ENCODE results near the gene CUL1.
A peak's percentile ranks its signal among the peaks of the same experiment; 100 is the strongest.

Gene CUL1

DNA sequence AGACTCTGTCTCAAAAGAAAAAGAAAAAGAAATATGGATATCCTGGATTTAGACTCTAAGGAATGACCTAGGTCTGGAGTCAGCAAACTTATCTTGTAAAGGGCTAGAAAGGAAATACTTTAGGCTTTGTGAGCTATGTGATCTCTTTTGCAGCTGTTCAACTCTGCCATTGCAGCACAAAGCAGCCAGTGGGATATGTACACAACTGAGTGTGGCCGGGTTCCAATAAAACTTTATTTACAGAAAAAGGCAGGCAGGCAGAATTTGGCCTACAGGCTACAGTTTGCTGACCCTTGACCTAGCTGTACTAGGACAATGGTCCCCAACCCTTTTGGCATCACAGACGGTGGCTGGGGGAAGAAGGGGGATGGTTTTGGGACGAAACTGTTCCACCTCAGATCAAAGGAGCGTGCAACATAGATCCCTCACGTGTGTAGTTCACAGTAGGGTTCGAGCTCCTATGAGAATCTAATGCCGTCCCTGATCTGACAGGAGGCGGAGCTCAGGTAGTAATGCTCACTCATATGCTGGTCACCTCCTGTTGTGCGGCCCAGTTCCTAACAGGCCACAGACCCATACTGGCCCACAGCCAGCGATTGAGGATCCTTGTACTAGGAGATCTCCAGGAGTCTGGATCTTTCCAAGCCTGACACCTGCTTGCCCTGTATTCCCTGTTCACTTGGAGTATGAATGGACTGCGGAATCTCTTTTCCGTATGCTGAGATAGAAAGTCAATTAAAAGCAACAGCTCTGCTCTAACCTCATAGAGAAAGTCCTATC, 63.0 kb downstream of the CUL1 start:
- no peak for DNase-seq (ENCODE audit: low spot score)

- no peak for DNase-seq (ENCODE audit: low spot score)
Measured at GRCh38 chr7:148763622-148764021, 64.9 kb downstream of the CUL1 start.

- DNase-seq (ENCODE audit: low spot score), result no peak
Measured at GRCh38 chr7:148770004-148770403, 71.3 kb downstream of the CUL1 start.

- peak; percentile 28 for DNase-seq (ENCODE audit: low spot score)
Measured at GRCh38 chr7:148772297-148773089, 73.8 kb downstream of the CUL1 start.

DNA sequence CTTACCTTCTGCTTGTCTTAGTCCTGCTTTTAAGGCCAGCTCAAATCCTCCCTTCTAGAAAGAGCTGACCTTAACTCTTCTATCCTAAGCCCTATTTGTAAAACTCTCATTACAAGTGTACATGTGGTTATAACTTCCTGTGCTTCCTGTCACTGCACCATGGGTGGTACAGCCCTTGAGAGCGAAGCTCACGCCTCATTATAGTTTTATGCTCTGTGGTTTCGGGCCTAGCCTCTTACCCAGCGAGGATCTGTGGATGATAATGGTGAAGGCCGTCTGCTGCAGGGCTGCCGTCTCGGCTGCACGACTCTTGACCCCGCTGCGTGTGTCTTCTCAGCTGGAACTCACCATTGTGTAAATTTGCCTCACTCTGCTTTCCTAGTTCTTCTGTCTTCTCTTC, 74.6 kb downstream of the CUL1 start:
- no peak for DNase-seq (ENCODE audit: low spot score)

DNA sequence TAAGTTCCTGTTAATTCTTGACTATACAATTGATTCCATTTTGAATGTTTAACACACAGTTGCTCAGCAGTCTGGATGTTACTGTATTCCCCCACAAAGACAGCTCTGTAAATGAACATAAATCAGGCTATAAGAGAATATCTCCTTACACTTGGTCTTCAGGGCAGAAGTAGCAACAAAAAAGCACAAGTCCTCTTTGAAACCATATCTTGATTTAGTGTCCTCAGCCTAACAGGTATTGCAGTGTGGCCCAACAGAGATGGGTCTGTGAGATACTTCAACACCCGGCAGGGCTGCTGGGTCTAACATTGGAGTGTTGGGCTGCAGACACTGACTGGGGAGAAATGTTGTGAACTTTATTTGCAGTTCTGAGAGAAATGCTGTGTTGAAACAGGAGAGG, 75.8 kb downstream of the CUL1 start:
- no peak for DNase-seq (ENCODE audit: low spot score)

DNA sequence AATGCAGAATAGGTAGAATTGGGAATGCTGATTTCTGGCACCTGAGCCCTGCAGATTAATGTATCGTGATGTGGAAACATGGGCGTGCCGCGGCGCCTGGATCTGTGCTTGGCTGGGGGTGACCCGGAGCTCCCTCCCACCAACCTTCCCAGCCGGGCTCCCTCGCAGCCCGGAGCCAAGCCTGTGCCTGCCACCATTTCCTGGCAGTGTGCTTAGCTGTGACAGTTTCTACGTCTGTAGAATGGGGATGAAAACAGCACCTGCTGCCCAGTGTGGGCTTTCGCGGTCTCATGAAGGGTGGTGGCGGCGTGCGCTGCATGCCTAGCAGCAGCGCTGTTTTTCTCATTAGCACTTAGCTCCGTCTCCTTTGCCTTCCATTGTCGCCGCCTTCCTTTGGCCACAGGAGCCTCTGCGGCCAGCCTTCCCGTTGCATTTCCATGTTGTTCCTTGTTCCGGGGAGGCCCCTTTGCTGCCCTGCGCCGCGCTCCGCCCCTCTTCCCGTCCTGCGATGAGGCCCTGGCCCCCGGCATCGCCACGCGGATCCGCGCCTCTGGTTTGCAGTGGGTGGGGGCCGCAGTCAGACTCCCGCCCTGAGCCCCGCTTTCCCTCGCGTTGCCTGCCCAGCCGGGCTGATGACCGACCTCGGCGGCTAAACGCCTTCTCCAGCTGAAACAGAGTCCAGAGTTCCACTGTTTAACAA, 84.2 kb downstream of the CUL1 start:
- DNase-seq (ENCODE audit: low spot score), result peak; percentile 14

- DNase-seq (ENCODE audit: low spot score), result no peak
Measured at GRCh38 chr7:148783801-148784527, 85.3 kb downstream of the CUL1 start.

- no peak for DNase-seq (ENCODE audit: low spot score)
Measured at GRCh38 chr7:148787571-148788295, 89.0 kb downstream of the CUL1 start.

DNA sequence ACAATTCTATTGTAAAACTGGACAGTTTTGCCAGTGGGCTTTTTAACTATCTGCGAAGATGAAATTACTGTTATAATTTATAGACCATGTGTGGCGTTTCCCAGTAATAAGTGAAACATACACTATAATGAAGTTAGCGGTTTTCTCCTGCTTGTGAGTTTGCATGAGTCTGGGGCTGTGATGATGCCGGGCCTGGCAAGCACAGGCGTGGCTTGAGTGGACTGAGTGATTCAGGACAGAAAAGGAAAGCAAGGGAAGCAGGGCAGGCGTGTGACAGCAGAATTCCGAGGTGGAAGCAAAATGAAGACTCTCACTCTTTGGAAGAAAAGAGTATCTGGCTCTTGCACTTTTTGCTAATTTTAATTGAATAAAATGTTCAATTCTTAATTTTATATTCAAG, 90.5 kb downstream of the CUL1 start:
- no peak for DNase-seq (ENCODE audit: low spot score)

DNA sequence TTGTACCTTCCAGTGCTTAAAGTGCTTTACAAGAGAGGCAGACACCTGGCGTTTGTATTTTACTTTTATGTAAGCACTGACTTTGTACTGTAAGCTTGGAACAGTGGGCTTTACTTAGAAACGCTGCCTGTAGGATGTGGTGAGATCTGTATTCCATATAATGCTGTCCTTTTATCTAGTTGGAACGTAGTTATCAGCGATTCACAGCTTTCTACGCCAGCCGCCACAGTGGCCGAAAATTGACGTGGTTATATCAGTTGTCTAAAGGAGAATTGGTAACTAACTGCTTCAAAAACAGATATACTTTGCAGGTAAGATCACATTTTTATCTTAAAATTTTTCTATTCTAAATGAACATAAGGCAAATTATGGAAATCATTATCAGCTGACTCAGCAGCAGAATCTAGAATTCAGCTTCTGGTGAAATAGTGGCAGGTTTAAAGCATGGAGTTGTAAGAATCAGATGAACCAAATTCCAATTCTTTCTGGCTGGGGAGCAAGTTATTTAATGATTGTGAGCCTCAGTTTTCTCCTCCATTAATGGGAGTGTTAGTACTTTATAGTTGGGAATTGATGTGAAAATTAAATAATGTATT, 91.5 kb downstream of the CUL1 start:
- no peak for DNase-seq (ENCODE audit: low spot score)

DNA sequence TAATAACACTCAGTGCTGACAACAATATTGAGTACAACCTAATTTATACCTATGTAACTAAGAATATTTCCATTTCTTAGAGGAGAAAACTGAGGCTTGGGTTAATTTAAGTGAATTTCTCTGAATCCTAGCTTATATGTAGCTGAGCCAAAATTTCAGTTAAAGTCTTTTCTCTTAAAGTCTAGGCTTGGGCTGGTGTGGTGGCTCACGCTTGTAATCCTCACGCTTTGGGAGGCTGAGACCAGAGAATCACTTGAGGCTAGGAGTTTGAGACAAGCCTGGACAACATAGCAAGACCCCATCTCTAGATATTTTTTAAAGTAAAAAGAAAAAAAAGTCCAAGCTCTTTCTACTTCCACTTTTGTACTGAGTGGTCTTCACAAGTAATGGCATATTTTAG, 92.1 kb downstream of the CUL1 start:
- DNase-seq (ENCODE audit: low spot score), result no peak

GRCh38 chr7:148791546-148791945, 92.8 kb downstream of the CUL1 start:
- no peak for DNase-seq (ENCODE audit: low spot score)

GRCh38 chr7:148793590-148793989, 94.9 kb downstream of the CUL1 start:
- DNase-seq (ENCODE audit: low spot score), result no peak

GRCh38 chr7:148794476-148794875, 95.8 kb downstream of the CUL1 start:
- no peak for DNase-seq (ENCODE audit: low spot score)

DNA sequence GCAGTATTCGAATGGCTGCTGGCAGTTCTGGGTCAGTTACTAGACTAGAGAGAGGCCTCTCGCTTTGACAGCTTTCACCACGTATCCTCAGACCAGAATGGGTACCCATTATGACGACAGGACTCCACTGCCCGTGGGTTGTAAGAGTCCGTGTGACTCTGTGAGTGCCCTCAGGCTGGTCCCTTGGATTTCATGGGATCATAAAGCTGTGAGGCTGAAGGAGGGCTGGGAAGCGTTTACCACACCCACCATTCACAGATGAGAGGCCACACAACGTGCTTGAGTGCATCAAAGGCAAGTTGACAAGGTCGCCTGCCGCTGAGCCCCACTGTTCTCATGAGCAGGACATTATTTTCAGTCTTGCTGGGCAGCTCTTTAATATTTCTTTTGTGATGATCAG, 98.1 kb downstream of the CUL1 start:
- no peak for DNase-seq (ENCODE audit: low spot score)

DNA sequence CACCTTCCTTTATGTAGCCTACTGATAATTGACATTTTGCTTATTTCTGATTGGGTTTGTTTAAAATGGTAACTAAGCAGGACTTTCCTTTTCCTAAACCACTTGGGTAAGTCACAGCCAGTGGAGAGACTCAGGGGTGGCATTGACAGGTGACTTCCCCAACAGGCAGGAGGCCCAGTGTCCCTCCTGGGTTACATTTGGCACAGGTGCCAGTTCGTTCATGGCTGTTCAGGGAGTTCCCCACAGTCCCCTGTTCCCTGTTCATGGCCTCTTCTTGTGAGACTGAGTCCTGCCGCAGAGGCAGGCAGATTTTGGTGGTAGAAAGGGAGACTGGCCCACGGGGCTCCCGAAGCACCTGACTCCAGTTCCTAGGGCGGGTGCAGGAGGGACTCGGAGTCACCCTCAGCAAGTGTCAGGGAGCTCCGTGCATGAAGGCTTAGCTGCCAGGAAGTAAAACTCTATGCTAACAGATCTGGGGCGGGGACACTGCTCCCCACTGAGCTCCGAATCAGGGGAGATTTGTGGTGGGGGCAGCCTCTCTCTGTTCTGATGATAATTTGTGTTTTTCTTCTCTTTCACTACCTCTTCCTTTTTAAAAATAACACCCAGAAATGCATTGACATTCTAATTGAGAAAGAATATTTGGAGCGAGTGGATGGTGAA, 101.3 kb downstream of the CUL1 start:
- no peak for DNase-seq (ENCODE audit: low spot score)

DNA sequence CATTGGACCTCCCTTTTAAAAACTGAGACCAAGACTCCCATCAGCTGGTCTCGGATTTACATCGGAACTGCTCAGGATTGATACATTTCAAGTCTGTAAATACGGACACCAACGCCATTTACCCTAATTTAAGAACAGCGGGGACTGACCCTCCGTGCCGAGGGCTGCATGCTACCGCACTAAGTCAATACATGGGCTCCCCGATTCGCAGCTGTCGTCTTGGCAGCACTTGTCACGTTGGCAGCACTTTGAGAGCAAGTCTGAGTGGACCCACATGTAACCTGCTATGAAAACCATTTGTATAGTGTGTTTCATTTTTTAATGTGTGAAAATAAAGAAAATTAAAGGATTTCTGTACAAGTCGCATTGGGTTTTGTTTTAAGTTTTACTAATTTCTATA, 102.0 kb downstream of the CUL1 start:
- no peak for DNase-seq (ENCODE audit: low spot score)

GRCh38 chr7:148802101-148802493, 103.4 kb downstream of the CUL1 start:
- DNase-seq (ENCODE audit: low spot score), result no peak

DNA sequence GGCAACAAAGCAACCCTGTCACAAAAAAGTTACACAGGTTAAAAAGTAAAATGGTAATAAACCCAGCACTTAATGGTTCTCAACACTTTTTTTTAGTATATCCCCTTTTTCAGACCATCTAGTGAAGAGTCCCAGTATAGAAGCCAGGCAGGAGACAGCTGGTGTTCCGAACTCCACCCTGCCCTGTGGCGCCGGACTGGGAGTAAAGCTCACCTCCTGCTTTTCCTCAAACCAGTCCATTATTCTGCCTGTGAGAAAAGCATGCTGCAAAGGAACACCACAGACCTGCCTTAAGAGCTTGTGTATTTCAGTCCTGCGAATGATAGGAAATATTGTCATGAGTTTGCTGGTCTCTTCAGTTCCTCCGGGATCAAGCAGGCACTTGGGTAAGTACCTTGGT, 104.4 kb downstream of the CUL1 start:
- DNase-seq (ENCODE audit: low spot score), result no peak
